Uterus (tissue), 2 donors: ENCODE results near the gene PROK2.

Experiments
- CTCF ChIP-seq, 4 experiments: fragments of 200-600 bp in 2 of 4; fragments of 450-650 bp in 2 of 4; sonication (generic) in 2 of 4; IDR thresholded peaks; one replicate each; pipeline ENCODE4 v1.5.1; 2016 to 2019; ENCODE audit warnings: antibody characterized with exemption in 4 of 4, mild to moderate bottlenecking in 2 of 4, moderate library complexity in 1 of 4
- POLR2A ChIP-seq, 2 donors: fragments of 450-650 bp; IDR thresholded peaks; one replicate each; pipeline ENCODE4 v1.6.1; 2016; ENCODE audit warnings: antibody characterized with exemption in 2 of 2, mild to moderate bottlenecking in 1 of 2, moderate library complexity in 1 of 2

DNA sequence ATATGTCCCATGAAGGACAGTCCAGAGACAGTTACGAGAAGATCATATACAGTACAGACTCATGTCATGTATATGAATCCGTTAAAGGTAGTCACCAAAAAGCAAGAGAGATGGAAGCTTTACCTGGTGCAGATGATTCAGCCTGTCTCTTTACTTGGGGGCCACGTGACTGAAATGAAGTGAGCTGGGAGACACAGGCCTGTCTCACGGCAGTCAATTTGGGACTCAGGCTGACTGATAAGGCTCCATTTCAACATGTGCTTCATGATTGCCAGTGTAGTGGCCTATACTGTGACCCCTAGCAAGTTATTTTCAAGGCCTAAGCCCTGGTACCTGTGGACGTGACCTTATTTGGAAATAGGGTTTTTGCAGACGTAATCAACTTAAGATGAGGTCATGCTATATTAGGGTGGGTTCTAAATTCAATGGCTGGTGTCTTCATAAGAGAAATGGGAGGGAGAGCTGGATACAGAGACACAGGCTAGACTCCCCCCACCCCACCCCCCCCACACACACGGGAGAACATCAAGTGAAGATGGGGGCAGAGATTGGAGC lies 3.0 kb upstream of the PROK2 start:
- TF ChIP-seq CTCF (IDR thresholded peaks at IDR 0.05) (no peak), POLR2A (IDR thresholded peaks at IDR 0.05) (no peak)
